ENCODE results near the gene FBXO4. TPM values are rescaled to one million over a fixed set of nuclear protein-coding genes. Genes with fewer than 3 reads are reported as not detected.

FBXO4 gene
- total and polyA plus RNA-seq, 2 of the 8 experiments (the other 6 are each of a cell fraction or from before 2014, with no cell fraction given) = 0.60 to 0.88 TPM

DNA sequence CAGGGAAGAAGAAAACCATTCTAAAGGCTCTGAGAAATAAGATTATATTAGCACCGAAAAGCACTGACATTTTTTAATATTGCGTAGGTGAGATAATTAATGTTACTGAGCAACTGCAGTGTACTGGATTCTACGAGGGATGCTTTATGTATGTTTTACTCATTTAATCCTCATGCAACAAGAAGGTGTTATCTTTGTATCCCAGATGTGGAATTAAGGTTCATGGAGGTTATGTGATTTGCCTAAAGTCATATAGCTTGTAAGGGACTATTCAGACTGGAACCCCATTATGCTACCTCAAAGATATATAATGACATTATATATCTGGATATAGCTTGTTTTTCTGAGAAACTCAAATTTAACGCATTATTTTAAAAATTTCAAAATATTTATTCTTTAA is 2.5 kb downstream of the FBXO4 start:
- Histone ChIP-seq H3K23me2 (ENCODE audit: low read depth, low read length) (peaks cover 3% of the 10 kb centered on the region; the same call in 1 of the 2 replicates), H3K9me3 (ENCODE audit: insufficient read depth in 2 of 2, low read depth in 1 of 2, low read length in 1 of 2) (no peaks in the 10 kb centered on the region), H2BK5ac (ENCODE audit: low read depth, low read length) (no peak overlapping the region), H2BK15ac (ENCODE audit: low read length) (no peak overlapping the region), H3K27ac (ENCODE audit: low read depth, low read length) (no peak overlapping the region), H4K8ac (ENCODE audit: extremely low read depth, insufficient read depth, low read length) (no peak overlapping the region), H3K36me3 (ENCODE audit: control insufficient read depth in 2 of 4, insufficient read depth in 4 of 4, low read length in 3 of 4) (peaks cover 0 to 2% (median 0%) of the 10 kb centered on the region in 4 experiments; a peak in 1 of 8 replicates), H3K4me3 (ENCODE audit: extremely low read depth in 1 of 4, insufficient read depth in 2 of 4, low read depth in 3 of 4, low read length in 4 of 4) (no peak overlapping the region), H3K18ac (ENCODE audit: extremely low read depth, low read length) (no peak overlapping the region), H4K20me1 (replicated peaks in 1 of 2; ENCODE audit: control insufficient read depth in 1 of 2, insufficient read depth in 2 of 2, low read length in 2 of 2) (no peaks in the 10 kb centered on the region), H2AFZ (ENCODE audit: low read length) (no peak overlapping the region), H3K4ac (replicated peaks; ENCODE audit: insufficient read length, low read depth, low read length) (no peak overlapping the region), H3K4me2 (ENCODE audit: insufficient read depth in 1 of 2, low read depth in 2 of 2, low read length in 2 of 2) (no peak overlapping the region), H3K9ac (replicated peaks in 1 of 4; ENCODE audit: extremely low read depth in 1 of 4, low read depth in 3 of 4, low read length in 3 of 4) (no peak overlapping the region), H3K23ac (ENCODE audit: insufficient read length) (no peak overlapping the region), H4K91ac (replicated peaks; ENCODE audit: insufficient read length, low read length) (no peak overlapping the region), H2BK120ac (replicated peaks; ENCODE audit: low read depth, low read length) (no peak overlapping the region), H2BK20ac (ENCODE audit: low read length) (no peak overlapping the region), H4K5ac (ENCODE audit: insufficient read length, low read depth, low read length) (no peak overlapping the region), H3K14ac (ENCODE audit: insufficient read length) (no peak overlapping the region), H3K56ac (replicated peaks; ENCODE audit: insufficient read length, low read depth, low read length) (no peak overlapping the region), H3K4me1 (replicated peaks in 1 of 4; ENCODE audit: control insufficient read depth in 3 of 4, insufficient read depth in 4 of 4, low read length in 3 of 4) (peaks cover 0 to 3% (median 0%) of the 10 kb centered on the region in 4 experiments; a peak in 2 of 7 replicates), H3K79me1 (ENCODE audit: low read depth, low read length) (no peaks in the 10 kb centered on the region), H2AK5ac (ENCODE audit: low read depth, low read length) (no peak overlapping the region), H3K27me3 (replicated peaks in 1 of 4; ENCODE audit: control insufficient read depth in 3 of 4, extremely low read depth in 1 of 4, insufficient read depth in 3 of 4, low read length in 3 of 4) (no peaks in the 10 kb centered on the region), H3K79me2 (ENCODE audit: control insufficient read depth in 1 of 2, insufficient read depth in 2 of 2, low read length in 2 of 2) (no peaks in the 10 kb centered on the region), H2BK12ac (ENCODE audit: low read depth, low read length) (no peak overlapping the region)
- no peak for DNase-seq (ENCODE audit: low read depth in 1 of 2, low spot score in 2 of 2)
- 95% methylated on average over 4 of the region's 4 CpGs; no CpG with 5 or more reads in 1 of the 2 experiments for WGBS, 2 experiments (ENCODE audit: extremely low coverage in 1 of 2, insufficient coverage in 1 of 2, insufficient read length in 1 of 2, insufficient replicate concordance in 2 of 2, low coverage in 1 of 2, low lambda C conversion rate in 2 of 2, missing lambda C conversion rate in 1 of 2)
- FAIRE-seq = no peak
- ChIA-PET POLR2A (ENCODE audit: partially characterized antibody) (no interaction called here), CTCF (ENCODE audit: partially characterized antibody) (interaction anchor here (0.9 to 1.8 kb wide), 4 partner anchors 71 to 587 kb away, joined by 3 to 5 read pairs (median 4); no protein-coding TSS in a partner anchor)
- no peak for TF ChIP-seq RFX5 (IDR thresholded peaks at IDR 0.05; ENCODE audit: borderline replicate concordance, low read depth, low read length)
- no peak for TF ChIP-seq RXRA (IDR thresholded peaks at IDR 0.05; ENCODE audit: insufficient read depth, low read depth, low read length)
- TF ChIP-seq RBBP5 (IDR thresholded peaks at IDR 0.05; ENCODE audit: borderline replicate concordance, low read depth, low read length) = no peak
- no peak for TF ChIP-seq CHD2 (IDR thresholded peaks at IDR 0.05; ENCODE audit: low read length)
- TF ChIP-seq EZH2 (IDR thresholded peaks at IDR 0.05; ENCODE audit: low read depth, low read length, severe bottlenecking) = no peak
- no peak for TF ChIP-seq CEBPB (IDR thresholded peaks at IDR 0.05; ENCODE audit: low read depth, low read length)
- TF ChIP-seq GTF2F1 (IDR thresholded peaks at IDR 0.05; ENCODE audit: borderline replicate concordance, low read depth, low read length) = no peak
- TF ChIP-seq TCF12 (IDR thresholded peaks at IDR 0.05; ENCODE audit: low read depth, low read length) = no peak

Measured in H1 (cell line).